ENCODE data around the gene TAS2R38.
"Not testable (repeated sequence)": the region's sequence is repeated elsewhere in the genome, so short reads cannot be mapped to it uniquely, and the experiment has no call there.

The TAS2R38 gene

GRCh38 chr7:141973673-141974072, at the start of gene TAS2R38:
TSS of gene TAS2R38 (minus strand) at chr7:141973773. CDS start at chr7:141973689, 84 bp downstream.
- FAIRE-seq, result no peak

- FAIRE-seq, result no peak
Measured at GRCh38 chr7:142018154-142018553, 44.6 kb upstream of the TAS2R38 start.

- FAIRE-seq, result no peak
Measured at GRCh38 chr7:142017451-142017850, 43.9 kb upstream of the TAS2R38 start.

GRCh38 chr7:142012825-142013511, 39.4 kb upstream of the TAS2R38 start:
- no peak for FAIRE-seq

- FAIRE-seq, result no peak
Measured at GRCh38 chr7:142010952-142011548, 37.5 kb upstream of the TAS2R38 start.

GRCh38 chr7:142009187-142009586, 35.6 kb upstream of the TAS2R38 start:
- FAIRE-seq, result no peak

GRCh38 chr7:142006577-142006976, 33.0 kb upstream of the TAS2R38 start:
- no peak for FAIRE-seq

- no peak for FAIRE-seq
Measured at GRCh38 chr7:142002179-142002578, 28.6 kb upstream of the TAS2R38 start.

GRCh38 chr7:142001163-142001874, 27.7 kb upstream of the TAS2R38 start:
- FAIRE-seq, result no peak

- no peak for FAIRE-seq
Measured at GRCh38 chr7:142000244-142000643, 26.7 kb upstream of the TAS2R38 start.

GRCh38 chr7:141999058-141999623, 25.6 kb upstream of the TAS2R38 start:
- no peak for FAIRE-seq

GRCh38 chr7:141993354-141993753, 19.8 kb upstream of the TAS2R38 start:
- FAIRE-seq, result no peak

- no peak for FAIRE-seq
Measured at GRCh38 chr7:141992688-141993087, 19.1 kb upstream of the TAS2R38 start.

GRCh38 chr7:141992156-141992555, 18.6 kb upstream of the TAS2R38 start:
- FAIRE-seq, result no peak

- FAIRE-seq, result no peak
Measured at GRCh38 chr7:141991140-141991539, 17.6 kb upstream of the TAS2R38 start.

GRCh38 chr7:141990011-141990725, 16.6 kb upstream of the TAS2R38 start:
- FAIRE-seq, result no peak

- not testable (repeated sequence) for FAIRE-seq
Measured at GRCh38 chr7:141987803-141988202, 14.2 kb upstream of the TAS2R38 start.

- FAIRE-seq, result no peak
Measured at GRCh38 chr7:141986923-141987322, 13.3 kb upstream of the TAS2R38 start.

- not testable (repeated sequence) for FAIRE-seq
Measured at GRCh38 chr7:141985926-141986325, 12.4 kb upstream of the TAS2R38 start.

- FAIRE-seq, result no peak
Measured at GRCh38 chr7:141979568-141979967, 6.0 kb upstream of the TAS2R38 start.

- FAIRE-seq, result no peak
Measured at GRCh38 chr7:141978351-141978750, 4.8 kb upstream of the TAS2R38 start.

- no peak for FAIRE-seq
Measured at GRCh38 chr7:141976524-141977245, 3.1 kb upstream of the TAS2R38 start.
